A549 (cell line): ENCODE results near the gene ZIC1. TPM values are rescaled to one million over a fixed set of nuclear protein-coding genes. Genes with fewer than 3 reads are reported as not detected.

Source experiments
- ATAC-seq, 2 experiments: fragments of 200-7000 bp in 1 of 2; fragments of >200 bp in 1 of 2; cut with Nextera tagmentation in 1 of 2; cut with Tn5 transposase in 1 of 2; 3 replicates each; pipeline versions ENCODE4 v1.8.0 to v1.9.1; 2018 to 2020; ENCODE audit warnings: mild to moderate bottlenecking in 1 of 2, moderate library complexity in 1 of 2
- CTCF ChIA-PET: fragments of 300-600 bp; sonication (Branson Sonifier 250); formaldehyde crosslinking; extraction: SDS; loops from one replicate; lab custom pipeline; 2021; ENCODE audit warnings: antibody characterized with exemption, inconsistent platforms; lab: Yijun Ruan, JAX
- POLR2A ChIA-PET: fragments of 350-600 bp; formaldehyde crosslinking; extraction: SDS; loops from one replicate; lab custom pipeline; 2021; ENCODE audit warnings: antibody characterized with exemption, inconsistent platforms; lab: Yijun Ruan, JAX
- DNase-seq, 2 experiments: peaks; one replicate each; pipeline versions ENCODE4 v3.0.0 to v3.0.0-alpha.2; 2011 to 2016; ENCODE audit warnings: low read depth in 1 of 2, low spot score in 1 of 2
- FAIRE-seq: peaks from 2 replicates; lab custom pipeline; 2011; peaks lifted over from hg19 to GRCh38; lab: Jason Lieb, UNC
- H3K27ac ChIP-seq, 2 experiments: fragments of >200 bp; sonication (Bioruptor Twin); formaldehyde crosslinking; 3 replicates each; pipeline ENCODE4 v1.5.1; 2016 to 2017
- H3K4me1 ChIP-seq: fragments of >200 bp; sonication (Bioruptor Twin); formaldehyde crosslinking; 3 replicates; pipeline ENCODE4 v1.6.1; 2016
- H3K4me2 ChIP-seq: fragments of >200 bp; sonication (Bioruptor Twin); formaldehyde crosslinking; 3 replicates; pipeline ENCODE4 v1.6.1; 2016
- H3K4me3 ChIP-seq: fragments of >200 bp; sonication (Bioruptor Twin); formaldehyde crosslinking; 3 replicates; pipeline ENCODE4 v1.5.1; 2016
- H3K9me3 ChIP-seq: fragments of >200 bp; sonication (Bioruptor Twin); formaldehyde crosslinking; 3 replicates; pipeline ENCODE4 v1.6.1; 2016
- CBX8 ChIP-seq: fragments of 200-600 bp; sonication (generic); IDR thresholded peaks from 2 replicates; pipeline ENCODE4 v1.6.1; 2016
- CEBPB ChIP-seq, 2 experiments: fragments of >200 bp in 1 of 2; sonication (Bioruptor Twin) in 1 of 2; formaldehyde crosslinking in 1 of 2; IDR thresholded peaks; 2 replicates each; pipeline ENCODE4 v1.6.1; 2012 to 2016
- ELK1 ChIP-seq: fragments of 150-350 bp; IDR thresholded peaks from 2 replicates; pipeline ENCODE4 v1.6.1; 2014; ENCODE audit warnings: low read depth, mild to moderate bottlenecking, low read length
- HOXA7 ChIP-seq: fragments of 250-450 bp; sonication (Bioruptor Pico); IDR thresholded peaks from 2 replicates; pipeline ENCODE4 v1.5.0; 2020; ENCODE audit warnings: mild to moderate bottlenecking, moderate library complexity
- POLR2A ChIP-seq: IDR thresholded peaks from 2 replicates; pipeline ENCODE4 v1.6.1; 2012; ENCODE audit warnings: mild to moderate bottlenecking, low read length
- POLR2AphosphoS2 ChIP-seq: conservative IDR thresholded peaks from 2 replicates; pipeline ENCODE4 v1.6.1; 2012; ENCODE audit warnings: low read length, improper control_type of control experiment, inconsistent platforms
- RCOR1 ChIP-seq: fragments of 150-350 bp; IDR thresholded peaks from 2 replicates; pipeline ENCODE4 v1.6.1; 2014; ENCODE audit warnings: antibody characterized with exemption, low read length, low read depth
- RFX5 ChIP-seq: fragments of 450-650 bp; IDR thresholded peaks from 2 replicates; pipeline ENCODE4 v1.7.1; 2014; ENCODE audit warnings: antibody characterized with exemption, mild to moderate bottlenecking, moderate library complexity
- TFCP2L1 ChIP-seq: fragments of 250-450 bp; sonication (Bioruptor Pico); IDR thresholded peaks from 2 replicates; pipeline ENCODE4 v1.5.0; 2021; ENCODE audit warnings: mild to moderate bottlenecking
- ZFP36 ChIP-seq: fragments of 450-650 bp; IDR thresholded peaks from 2 replicates; pipeline ENCODE4 v1.6.1; 2014; ENCODE audit warnings: borderline replicate concordance; ENCODE audit not compliant: partially characterized antibody
- WGBS: methylation state at CpG from one replicate; pipeline ENCODE4 v1.1.6; 2017; ENCODE audit errors: missing lambda C conversion rate; 5-methylcytosine and 5-hydroxymethylcytosine counted together
- polyA plus RNA-seq, 4 experiments: library from polyadenylated mRNA; depleted of rRNA in 3 of 4; stranded (reverse); fragments of >200 nt; fragmentation: RNase III in 1 of 4; extraction: RNeasy Plus Mini Kit Qiagen cat#74134 plus additional on column Dnase treatment in 1 of 4; gene quantifications; 2 replicates in 3 of 4; 3 replicates in 1 of 4; pipeline ENCODE4 v1.2.3, GENCODE V29; 2011 to 2017
- TF ChIP-seq, protein P1 (sequence below): fragments of 250-450 bp; sonication (Bioruptor Pico); IDR thresholded peaks from 2 replicates; pipeline ENCODE4 v1.5.0; 2020; ENCODE audit warnings: low read depth, mild to moderate bottlenecking, moderate library complexity
- TF ChIP-seq, protein P2 (sequence below): fragments of 250-450 bp; sonication (Bioruptor Pico); IDR thresholded peaks from 2 replicates; pipeline ENCODE4 v1.5.0; 2021; ENCODE audit warnings: mild to moderate bottlenecking, moderate library complexity, borderline replicate concordance

The ZIC1 gene
- polyA plus RNA-seq, 2 of the 4 experiments (the other 2 are of a cell fraction) = 0.01 TPM; not detected in 1

- Histone ChIP-seq H3K9me3 (no peaks in the 10 kb centered on the region), H3K4me1 (no peaks in the 10 kb centered on the region), H3K4me2 (no peak overlapping the region), H3K4me3 (no peak overlapping the region), H3K27ac (no peak overlapping the region)
- CTCF ChIA-PET = no interaction called here
- TF ChIP-seq, protein P1, sequence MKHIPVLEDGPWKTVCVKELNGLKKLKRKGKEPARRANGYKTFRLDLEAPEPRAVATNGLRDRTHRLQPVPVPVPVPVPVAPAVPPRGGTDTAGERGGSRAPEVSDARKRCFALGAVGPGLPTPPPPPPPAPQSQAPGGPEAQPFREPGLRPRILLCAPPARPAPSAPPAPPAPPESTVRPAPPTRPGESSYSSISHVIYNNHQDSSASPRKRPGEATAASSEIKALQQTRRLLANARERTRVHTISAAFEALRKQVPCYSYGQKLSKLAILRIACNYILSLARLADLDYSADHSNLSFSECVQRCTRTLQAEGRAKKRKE = no peak
- TF ChIP-seq RCOR1 = no peak
- TF ChIP-seq, protein P2, sequence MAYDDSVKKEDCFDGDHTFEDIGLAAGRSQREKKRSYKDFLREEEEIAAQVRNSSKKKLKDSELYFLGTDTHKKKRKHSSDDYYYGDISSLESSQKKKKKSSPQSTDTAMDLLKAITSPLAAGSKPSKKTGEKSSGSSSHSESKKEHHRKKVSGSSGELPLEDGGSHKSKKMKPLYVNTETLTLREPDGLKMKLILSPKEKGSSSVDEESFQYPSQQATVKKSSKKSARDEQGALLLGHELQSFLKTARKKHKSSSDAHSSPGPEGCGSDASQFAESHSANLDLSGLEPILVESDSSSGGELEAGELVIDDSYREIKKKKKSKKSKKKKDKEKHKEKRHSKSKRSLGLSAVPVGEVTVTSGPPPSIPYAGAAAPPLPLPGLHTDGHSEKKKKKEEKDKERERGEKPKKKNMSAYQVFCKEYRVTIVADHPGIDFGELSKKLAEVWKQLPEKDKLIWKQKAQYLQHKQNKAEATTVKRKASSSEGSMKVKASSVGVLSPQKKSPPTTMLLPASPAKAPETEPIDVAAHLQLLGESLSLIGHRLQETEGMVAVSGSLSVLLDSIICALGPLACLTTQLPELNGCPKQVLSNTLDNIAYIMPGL (CRISPR knock-in tag) = no peak
- TF ChIP-seq CBX8 = no peak
- TF ChIP-seq POLR2A = no peak
- TF ChIP-seq RFX5 = no peak
- FAIRE-seq (no peak), ATAC-seq (no peak), DNase-seq (no peak)
- POLR2A ChIA-PET = no interaction called here
- WGBS = 88% methylated on average over 31 of the region's 32 CpGs
These were observed 3.2 kb downstream of the ZIC1 start for GRCh38 chr3:147412261-147412916.

- FAIRE-seq (no peak), DNase-seq (no peak), ATAC-seq (no peak)
- POLR2A ChIA-PET = no interaction called here
- CTCF ChIA-PET = no interaction called here
- WGBS = 79% methylated on average over 37 of the region's 37 CpGs
- no peak overlapping the region for H3K4me3 ChIP-seq
- H3K9me3 ChIP-seq = no peaks in the 10 kb centered on the region
- no peak overlapping the region for H3K27ac ChIP-seq
- no peaks in the 10 kb centered on the region for H3K4me1 ChIP-seq
- no peak for TF ChIP-seq POLR2A
- TF ChIP-seq ELK1 = no peak
- H3K4me2 ChIP-seq = 0 out of 3 replicates have a peak overlapping the region, but pooled peaks have one; percentile 30
These were observed 3.9 kb downstream of the ZIC1 start for GRCh38 chr3:147412917-147413685.

DNA sequence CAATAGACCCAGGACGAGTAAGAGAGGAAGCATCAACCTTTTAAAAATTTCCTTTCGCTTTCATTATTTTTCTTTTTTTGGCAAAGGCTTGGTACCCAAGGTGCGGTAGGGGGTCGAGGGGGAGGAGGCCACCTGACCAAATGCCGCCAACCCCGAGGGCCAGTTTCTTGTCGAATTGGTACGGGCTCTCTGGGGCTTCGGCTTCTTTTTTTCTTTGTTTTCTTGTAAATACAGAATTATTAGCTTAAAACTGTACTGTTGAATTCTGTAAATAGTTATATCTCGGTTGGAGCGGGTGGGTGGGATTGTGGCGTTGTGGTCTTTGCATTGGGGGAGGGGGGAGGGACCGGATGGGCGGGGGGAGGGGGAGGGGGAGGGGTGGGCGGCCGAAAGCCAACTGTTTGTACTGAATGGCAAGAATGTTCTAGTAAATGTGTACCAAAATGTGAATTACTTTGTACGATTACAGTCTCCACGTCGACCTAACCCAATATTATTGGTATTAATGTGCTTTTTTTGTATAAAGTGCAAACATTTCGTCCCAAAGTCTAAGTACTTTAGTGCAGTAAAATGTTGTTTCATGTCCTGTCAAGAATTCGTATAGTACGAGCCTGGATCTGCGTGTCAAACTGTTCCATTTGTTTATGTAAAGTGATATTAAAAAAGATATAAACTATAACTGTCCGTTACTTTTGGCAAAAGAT lies 4.7 kb downstream of the ZIC1 start:
- no peak overlapping the region for H3K4me3 ChIP-seq
- no peak for ATAC-seq
- WGBS = 61% methylated on average over 21 of the region's 24 CpGs
- 0 out of 3 replicates have a peak overlapping the region, but pooled peaks have one; percentile 30 for H3K4me2 ChIP-seq
- TF ChIP-seq TFCP2L1 (CRISPR knock-in tag) (no peak), CBX8 (no peak), ZFP36 (no peak), ELK1 (no peak), POLR2AphosphoS2 (no peak), HOXA7 (CRISPR knock-in tag) (no peak), CEBPB (IDR thresholded peaks at IDR 0.05) (no peak)
- TF ChIP-seq, protein P1 = no peak
- TF ChIP-seq, all 56 proteins: peak for 0
- CTCF ChIA-PET = no interaction called here
- no peak for DNase-seq
- Histone ChIP-seq H3K27ac (no peak overlapping the region), H3K4me1 (no peaks in the 10 kb centered on the region), H3K9me3 (no peaks in the 10 kb centered on the region)
- FAIRE-seq = no peak
- POLR2A ChIA-PET = no interaction called here
